ENCODE measurements around the gene NOC3L.

- TF ChIP-seq, protein P1, sequence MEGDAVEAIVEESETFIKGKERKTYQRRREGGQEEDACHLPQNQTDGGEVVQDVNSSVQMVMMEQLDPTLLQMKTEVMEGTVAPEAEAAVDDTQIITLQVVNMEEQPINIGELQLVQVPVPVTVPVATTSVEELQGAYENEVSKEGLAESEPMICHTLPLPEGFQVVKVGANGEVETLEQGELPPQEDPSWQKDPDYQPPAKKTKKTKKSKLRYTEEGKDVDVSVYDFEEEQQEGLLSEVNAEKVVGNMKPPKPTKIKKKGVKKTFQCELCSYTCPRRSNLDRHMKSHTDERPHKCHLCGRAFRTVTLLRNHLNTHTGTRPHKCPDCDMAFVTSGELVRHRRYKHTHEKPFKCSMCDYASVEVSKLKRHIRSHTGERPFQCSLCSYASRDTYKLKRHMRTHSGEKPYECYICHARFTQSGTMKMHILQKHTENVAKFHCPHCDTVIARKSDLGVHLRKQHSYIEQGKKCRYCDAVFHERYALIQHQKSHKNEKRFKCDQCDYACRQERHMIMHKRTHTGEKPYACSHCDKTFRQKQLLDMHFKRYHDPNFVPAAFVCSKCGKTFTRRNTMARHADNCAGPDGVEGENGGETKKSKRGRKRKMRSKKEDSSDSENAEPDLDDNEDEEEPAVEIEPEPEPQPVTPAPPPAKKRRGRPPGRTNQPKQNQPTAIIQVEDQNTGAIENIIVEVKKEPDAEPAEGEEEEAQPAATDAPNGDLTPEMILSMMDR (IDR thresholded peaks at IDR 0.05), result no peak
- TF ChIP-seq POLR2A (IDR thresholded peaks at IDR 0.05) (no peak), POLR2AphosphoS5 (IDR thresholded peaks at IDR 0.05) (no peak)
Observed at GRCh38 chr10:94370501-94370900, 7.8 kb upstream of the NOC3L start.

All from transverse colon (tissue), 4 donors.